ENCODE data around the gene FAM13A.

The FAM13A gene

DNA sequence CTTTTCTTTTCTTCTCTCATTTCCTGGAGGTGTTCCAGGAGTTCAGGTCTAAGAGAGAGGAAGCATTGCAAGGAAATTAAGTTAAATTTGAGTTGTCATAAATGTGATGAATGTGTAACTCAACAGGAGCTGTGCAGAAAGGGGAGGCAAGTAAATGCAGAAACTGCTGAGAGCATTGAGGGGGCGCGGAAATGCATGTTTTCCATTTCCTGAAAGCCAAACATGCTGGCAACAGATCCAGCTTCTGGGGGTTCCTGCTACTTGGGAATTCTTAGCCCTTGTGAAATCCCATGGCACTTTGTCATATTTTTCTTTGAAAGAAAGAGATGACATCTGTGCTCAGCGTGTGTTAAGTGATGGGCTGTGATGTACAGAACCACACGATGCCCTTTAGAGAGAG is 325.6 kb downstream of the FAM13A start:
- Histone ChIP-seq H3K4me2 (ENCODE audit: low read depth, low read length) (no peak overlapping the region), H3K36me3 (replicated peaks; ENCODE audit: insufficient read depth, low read length) (no peaks in the 10 kb centered on the region), H3K27ac (ENCODE audit: low read length) (no peak overlapping the region), H3K4me1 (ENCODE audit: low read length) (no peaks in the 10 kb centered on the region), H3K9ac (ENCODE audit: low read length) (no peak overlapping the region), H3K9me3 (replicated peaks; ENCODE audit: insufficient read depth, low read length) (no peaks in the 10 kb centered on the region), H4K20me1 (ENCODE audit: insufficient read depth, low read length) (no peaks in the 10 kb centered on the region), H3F3A (ENCODE audit: insufficient read depth, low read length) (no peaks in the 10 kb centered on the region), H3K79me2 (ENCODE audit: low read length) (no peaks in the 10 kb centered on the region), H3K27me3 (replicated peaks; ENCODE audit: insufficient read depth, low read length) (no peaks in the 10 kb centered on the region), H3K9me2 (replicated peaks; ENCODE audit: insufficient read depth, low read length) (no peaks in the 10 kb centered on the region), H2AFZ (ENCODE audit: low read length) (no peak overlapping the region), H3K4me3 (ENCODE audit: low read length) (no peak overlapping the region)
- TF ChIP-seq, protein P1, sequence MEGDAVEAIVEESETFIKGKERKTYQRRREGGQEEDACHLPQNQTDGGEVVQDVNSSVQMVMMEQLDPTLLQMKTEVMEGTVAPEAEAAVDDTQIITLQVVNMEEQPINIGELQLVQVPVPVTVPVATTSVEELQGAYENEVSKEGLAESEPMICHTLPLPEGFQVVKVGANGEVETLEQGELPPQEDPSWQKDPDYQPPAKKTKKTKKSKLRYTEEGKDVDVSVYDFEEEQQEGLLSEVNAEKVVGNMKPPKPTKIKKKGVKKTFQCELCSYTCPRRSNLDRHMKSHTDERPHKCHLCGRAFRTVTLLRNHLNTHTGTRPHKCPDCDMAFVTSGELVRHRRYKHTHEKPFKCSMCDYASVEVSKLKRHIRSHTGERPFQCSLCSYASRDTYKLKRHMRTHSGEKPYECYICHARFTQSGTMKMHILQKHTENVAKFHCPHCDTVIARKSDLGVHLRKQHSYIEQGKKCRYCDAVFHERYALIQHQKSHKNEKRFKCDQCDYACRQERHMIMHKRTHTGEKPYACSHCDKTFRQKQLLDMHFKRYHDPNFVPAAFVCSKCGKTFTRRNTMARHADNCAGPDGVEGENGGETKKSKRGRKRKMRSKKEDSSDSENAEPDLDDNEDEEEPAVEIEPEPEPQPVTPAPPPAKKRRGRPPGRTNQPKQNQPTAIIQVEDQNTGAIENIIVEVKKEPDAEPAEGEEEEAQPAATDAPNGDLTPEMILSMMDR (IDR thresholded peaks at IDR 0.05; ENCODE audit: low read length): no peak
- no peak for TF ChIP-seq EZH2phosphoT487 (IDR thresholded peaks at IDR 0.05; ENCODE audit: low read length)
- no peak for TF ChIP-seq EZH2 (optimal IDR thresholded peaks at IDR 0.05; ENCODE audit: low read depth, low read length)
- DNase-seq: no peak

DNA sequence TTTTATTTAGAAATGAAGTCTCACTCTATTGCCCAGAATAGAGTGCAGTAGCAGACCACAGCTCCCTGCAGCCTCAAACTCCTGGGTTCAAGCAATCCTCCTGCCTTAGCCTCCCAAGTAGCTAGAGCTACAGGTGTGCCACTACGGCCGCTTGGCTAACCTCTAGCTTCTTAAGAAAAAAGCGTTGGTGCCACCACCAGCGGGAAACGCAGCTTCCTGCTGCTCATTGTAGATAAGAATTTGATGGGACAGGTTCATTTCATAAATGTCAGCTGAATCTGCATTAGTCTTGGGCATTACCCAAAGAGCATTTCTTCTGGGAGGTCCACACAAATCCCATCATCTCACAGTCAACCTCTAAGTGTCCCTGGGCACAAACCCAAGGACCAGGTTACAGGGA is 326.2 kb downstream of the FAM13A start:
- Histone ChIP-seq H3K79me2 (ENCODE audit: low read length) (no peaks in the 10 kb centered on the region), H3K9me2 (replicated peaks; ENCODE audit: insufficient read depth, low read length) (no peaks in the 10 kb centered on the region), H4K20me1 (ENCODE audit: insufficient read depth, low read length) (no peaks in the 10 kb centered on the region), H3K4me2 (ENCODE audit: low read depth, low read length) (no peak overlapping the region), H3K4me1 (ENCODE audit: low read length) (no peaks in the 10 kb centered on the region), H3F3A (ENCODE audit: insufficient read depth, low read length) (no peaks in the 10 kb centered on the region), H3K36me3 (replicated peaks; ENCODE audit: insufficient read depth, low read length) (no peaks in the 10 kb centered on the region), H3K27ac (ENCODE audit: low read length) (no peak overlapping the region), H3K9me3 (replicated peaks; ENCODE audit: insufficient read depth, low read length) (no peaks in the 10 kb centered on the region), H3K4me3 (ENCODE audit: low read length) (no peak overlapping the region), H3K27me3 (replicated peaks; ENCODE audit: insufficient read depth, low read length) (no peaks in the 10 kb centered on the region), H3K9ac (ENCODE audit: low read length) (no peak overlapping the region), H2AFZ (ENCODE audit: low read length) (no peak overlapping the region)
- TF ChIP-seq EZH2 (optimal IDR thresholded peaks at IDR 0.05; ENCODE audit: low read depth, low read length): no peak
- TF ChIP-seq, protein P1 (IDR thresholded peaks at IDR 0.05; ENCODE audit: low read length): no peak
- no peak for TF ChIP-seq EZH2phosphoT487 (IDR thresholded peaks at IDR 0.05; ENCODE audit: low read length)
- DNase-seq: no peak

DNA sequence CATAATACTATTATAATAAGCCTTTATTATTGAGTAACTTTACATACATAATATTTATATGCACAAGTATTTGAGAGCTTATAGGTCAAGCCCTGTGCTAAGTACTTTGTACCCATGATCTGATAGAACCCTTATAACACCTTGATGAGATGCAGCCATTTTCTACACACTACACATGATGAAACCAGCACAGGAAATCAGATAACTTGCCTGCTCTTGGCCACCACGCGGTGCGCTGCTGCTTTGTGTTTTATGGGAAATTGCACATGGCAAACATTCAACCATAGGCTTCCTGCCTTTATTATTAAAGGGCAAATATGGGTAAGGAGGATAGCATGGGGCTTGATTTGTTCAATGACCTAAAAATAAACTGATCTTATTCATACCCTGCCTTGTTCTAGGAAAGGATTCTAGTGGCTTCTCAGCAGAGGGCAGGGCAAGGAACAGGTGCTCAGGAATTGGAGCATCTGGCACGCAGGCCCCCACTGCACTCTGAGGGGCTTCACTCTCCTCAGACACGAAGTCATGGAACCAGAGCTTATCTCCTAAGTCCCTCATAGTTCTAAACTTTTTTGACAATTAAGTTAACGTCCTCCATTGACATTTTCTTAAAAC is 327.7 kb downstream of the FAM13A start:
- Histone ChIP-seq H3K27ac (ENCODE audit: low read length) (no peak overlapping the region), H3K4me2 (ENCODE audit: low read depth, low read length) (no peak overlapping the region), H3K9ac (ENCODE audit: low read length) (no peak overlapping the region), H3K4me3 (ENCODE audit: low read length) (no peak overlapping the region), H2AFZ (ENCODE audit: low read length) (no peak overlapping the region), H3K27me3 (replicated peaks; ENCODE audit: insufficient read depth, low read length) (no peaks in the 10 kb centered on the region), H3K9me2 (replicated peaks; ENCODE audit: insufficient read depth, low read length) (no peaks in the 10 kb centered on the region), H3K79me2 (ENCODE audit: low read length) (no peaks in the 10 kb centered on the region), H3F3A (ENCODE audit: insufficient read depth, low read length) (no peaks in the 10 kb centered on the region), H3K4me1 (ENCODE audit: low read length) (no peaks in the 10 kb centered on the region), H3K36me3 (replicated peaks; ENCODE audit: insufficient read depth, low read length) (no peaks in the 10 kb centered on the region), H4K20me1 (ENCODE audit: insufficient read depth, low read length) (no peaks in the 10 kb centered on the region), H3K9me3 (replicated peaks; ENCODE audit: insufficient read depth, low read length) (no peaks in the 10 kb centered on the region)
- no peak for DNase-seq
- no peak for TF ChIP-seq EZH2phosphoT487 (IDR thresholded peaks at IDR 0.05; ENCODE audit: low read length)
- no peak for TF ChIP-seq EZH2 (optimal IDR thresholded peaks at IDR 0.05; ENCODE audit: low read depth, low read length)
- TF ChIP-seq, protein P1 (IDR thresholded peaks at IDR 0.05; ENCODE audit: low read length): no peak

All from MM.1S (cell line).